Dendritic cell treated with granulocyte-macrophage colony-stimulating factor and Interleukin-4, amounts not matched to agents 40 ng/mL and 50 ng/mL, for 4 days (primary cell): ENCODE data around the gene STIL.
A peak's percentile ranks its signal among the peaks of the same experiment; 100 is the strongest.
"Not testable (repeated sequence)": the region's sequence is repeated elsewhere in the genome, so short reads cannot be mapped to it uniquely, and the experiment has no call there.

ENCODE experiments used
- H3K27ac Mint-ChIP-seq: one replicate; pipeline ENCODE4 v1.8.0; 2022; ENCODE audit warnings: mild to moderate bottlenecking, mixed read lengths
- H3K27me3 Mint-ChIP-seq: one replicate; pipeline ENCODE4 v1.8.0; 2022; ENCODE audit warnings: mild to moderate bottlenecking, mixed read lengths
- H3K36me3 Mint-ChIP-seq: one replicate; pipeline ENCODE4 v1.8.0; 2022; ENCODE audit warnings: low read depth, mixed read lengths
- H3K4me1 Mint-ChIP-seq: one replicate; pipeline ENCODE4 v1.8.0; 2022; ENCODE audit warnings: low read depth, mixed read lengths
- H3K4me3 Mint-ChIP-seq: one replicate; pipeline ENCODE4 v1.8.0; 2022; ENCODE audit warnings: mild to moderate bottlenecking, moderate library complexity, mixed read lengths
- H3K9me3 Mint-ChIP-seq: one replicate; pipeline ENCODE4 v1.8.0; 2022; ENCODE audit warnings: mixed read lengths
- intact Hi-C: fragments of 100-400 bp; cut with micrococcal nuclease; formaldehyde crosslinking; loops from one replicate; pipeline ENCODE4 v1.15.0; 2022

STIL gene

GRCh38 chr1:47313915-47314664, at the start of gene STIL:
Gene STIL (minus strand): TSS chr1:47314147. CDS start chr1:47310319, 3,828 bp downstream.
- H3K27me3 Mint-ChIP-seq, result no peaks in the 10 kb centered on the region
- peak within 1 kb of the TSS; percentile 85 for H3K4me3 Mint-ChIP-seq
- H3K9me3 Mint-ChIP-seq, result no peaks in the 10 kb centered on the region
- H3K36me3 Mint-ChIP-seq, result no peaks in the 10 kb centered on the region
- peak within 1 kb of the TSS; percentile 96 for H3K27ac Mint-ChIP-seq
- intact Hi-C loops, result loop anchor here (1.0 kb wide), 1 partner anchor 20 kb away; no protein-coding TSS in a partner anchor
- peaks cover 10% of the 10 kb centered on the region for H3K4me1 Mint-ChIP-seq

GRCh38 chr1:47362828-47363227, 48.9 kb upstream of the STIL start:
- no peaks in the 10 kb centered on the region for H3K9me3 Mint-ChIP-seq
- H3K27ac Mint-ChIP-seq, result no peak overlapping the region
- H3K36me3 Mint-ChIP-seq, result no peaks in the 10 kb centered on the region
- H3K4me1 Mint-ChIP-seq, result no peaks in the 10 kb centered on the region
- intact Hi-C loops, result no loop called here
- H3K27me3 Mint-ChIP-seq, result no peaks in the 10 kb centered on the region
- H3K4me3 Mint-ChIP-seq, result no peak overlapping the region

- no peaks in the 10 kb centered on the region for H3K4me1 Mint-ChIP-seq
Observed at GRCh38 chr1:47361380-47361779, 47.4 kb upstream of the STIL start.

GRCh38 chr1:47351305-47351704, 37.4 kb upstream of the STIL start:
- intact Hi-C loops, result no loop called here
- Mint-ChIP-seq H3K9me3 (no peaks in the 10 kb centered on the region), H3K27me3 (no peaks in the 10 kb centered on the region), H3K27ac (peak overlapping the region; percentile 55), H3K4me1 (peaks cover 25% of the 10 kb centered on the region), H3K4me3 (no peak overlapping the region), H3K36me3 (peaks cover 32% of the 10 kb centered on the region)

More at GRCh38 chr1:47361380-47361779, 47.4 kb upstream of the STIL start:
- Mint-ChIP-seq H3K4me3 (no peak overlapping the region), H3K36me3 (no peaks in the 10 kb centered on the region), H3K27me3 (no peaks in the 10 kb centered on the region), H3K9me3 (no peaks in the 10 kb centered on the region), H3K27ac (no peak overlapping the region)
- intact Hi-C loops, result no loop called here

GRCh38 chr1:47348246-47348645, 34.3 kb upstream of the STIL start:
- Mint-ChIP-seq H3K27me3 (no peaks in the 10 kb centered on the region), H3K36me3 (peaks cover 44% of the 10 kb centered on the region), H3K4me1 (peaks cover 25% of the 10 kb centered on the region), H3K4me3 (no peak overlapping the region), H3K9me3 (no peaks in the 10 kb centered on the region), H3K27ac (no peak overlapping the region)
- intact Hi-C loops, result no loop called here

- Mint-ChIP-seq H3K27ac (no peak overlapping the region), H3K27me3 (no peaks in the 10 kb centered on the region), H3K36me3 (peaks cover 49% of the 10 kb centered on the region)
Observed at GRCh38 chr1:47347735-47348134, 33.8 kb upstream of the STIL start.

GRCh38 chr1:47346979-47347378, 33.0 kb upstream of the STIL start:
- H3K9me3 Mint-ChIP-seq, intact Hi-C loops, H3K4me3 Mint-ChIP-seq, H3K27ac Mint-ChIP-seq, H3K27me3 Mint-ChIP-seq: not testable (repeated sequence)
- peaks cover 25% of the 10 kb centered on the region for H3K4me1 Mint-ChIP-seq
- peaks cover 51% of the 10 kb centered on the region for H3K36me3 Mint-ChIP-seq

More at GRCh38 chr1:47347735-47348134, 33.8 kb upstream of the STIL start:
- intact Hi-C loops, result no loop called here
- no peak overlapping the region for H3K4me3 Mint-ChIP-seq
- no peaks in the 10 kb centered on the region for H3K9me3 Mint-ChIP-seq
- peaks cover 25% of the 10 kb centered on the region for H3K4me1 Mint-ChIP-seq

GRCh38 chr1:47340227-47340626, 26.3 kb upstream of the STIL start:
- H3K36me3 Mint-ChIP-seq, result peaks cover 32% of the 10 kb centered on the region
- no peak overlapping the region for H3K27ac Mint-ChIP-seq
- no peaks in the 10 kb centered on the region for H3K9me3 Mint-ChIP-seq
- H3K27me3 Mint-ChIP-seq, result no peaks in the 10 kb centered on the region
- no peak overlapping the region for H3K4me3 Mint-ChIP-seq
- intact Hi-C loops, result no loop called here
- peaks cover 16% of the 10 kb centered on the region for H3K4me1 Mint-ChIP-seq

- Mint-ChIP-seq H3K36me3 (peaks cover 33% of the 10 kb centered on the region), H3K9me3 (no peaks in the 10 kb centered on the region), H3K4me1 (peaks cover 23% of the 10 kb centered on the region), H3K27ac (no peak overlapping the region), H3K4me3 (no peak overlapping the region), H3K27me3 (no peaks in the 10 kb centered on the region)
- intact Hi-C loops, result loop anchor here (10.0 kb wide), 1 partner anchor 96 kb away; the partner anchor contains the start of gene FOXD2
Observed at GRCh38 chr1:47338249-47339077, 24.5 kb upstream of the STIL start.

- peaks cover 24% of the 10 kb centered on the region for H3K36me3 Mint-ChIP-seq
- H3K4me3 Mint-ChIP-seq, result no peak overlapping the region
- H3K27ac Mint-ChIP-seq, result no peak overlapping the region
- H3K27me3 Mint-ChIP-seq, result no peaks in the 10 kb centered on the region
- H3K4me1 Mint-ChIP-seq, result peaks cover 23% of the 10 kb centered on the region
- intact Hi-C loops, result loop anchor here (10.0 kb wide), 1 partner anchor 97 kb away; the partner anchor contains the start of gene FOXD2
- H3K9me3 Mint-ChIP-seq, result no peaks in the 10 kb centered on the region
Observed at GRCh38 chr1:47337350-47337749, 23.4 kb upstream of the STIL start.

GRCh38 chr1:47334765-47335435, 21.0 kb upstream of the STIL start:
- H3K4me1 Mint-ChIP-seq, result peaks cover 23% of the 10 kb centered on the region
- peaks cover 18% of the 10 kb centered on the region for H3K36me3 Mint-ChIP-seq
- H3K27ac Mint-ChIP-seq, result no peak overlapping the region
- H3K27me3 Mint-ChIP-seq, result no peaks in the 10 kb centered on the region
- intact Hi-C loops, result loop anchor here (1.0 to 10.0 kb wide), 2 partner anchors 21 to 100 kb away; partner anchors contain the start of genes FOXD2 and STIL
- H3K9me3 Mint-ChIP-seq, result no peaks in the 10 kb centered on the region
- no peak overlapping the region for H3K4me3 Mint-ChIP-seq

- Mint-ChIP-seq H3K9me3 (no peaks in the 10 kb centered on the region), H3K4me1 (peaks cover 23% of the 10 kb centered on the region), H3K27ac (no peak overlapping the region), H3K4me3 (no peak overlapping the region), H3K36me3 (peaks cover 11% of the 10 kb centered on the region), H3K27me3 (no peaks in the 10 kb centered on the region)
- intact Hi-C loops, result loop anchor here (1.0 to 10.0 kb wide), 2 partner anchors 20 to 101 kb away; partner anchors contain the start of genes FOXD2 and STIL
Observed at GRCh38 chr1:47333922-47334764, 20.2 kb upstream of the STIL start.

GRCh38 chr1:47333578-47333921, 19.6 kb upstream of the STIL start, which contains the start of gene CMPK1:
Gene CMPK1 (plus strand): TSS chr1:47333790. CDS start chr1:47333946, 156 bp downstream.
- no peaks in the 10 kb centered on the region for H3K27me3 Mint-ChIP-seq
- intact Hi-C loops, result loop anchor here (10.0 kb wide), 1 partner anchor 101 kb away; the partner anchor contains the start of gene FOXD2
- peaks cover 22% of the 10 kb centered on the region for H3K4me1 Mint-ChIP-seq
- no peaks in the 10 kb centered on the region for H3K9me3 Mint-ChIP-seq
- H3K36me3 Mint-ChIP-seq, result peaks cover 8% of the 10 kb centered on the region
- H3K4me3 Mint-ChIP-seq, result no peak within 1 kb of the TSS
- H3K27ac Mint-ChIP-seq, result no peak within 1 kb of the TSS
